DND-41 (cell line): ENCODE data around the gene CFD.

Experiments
- CTCF ChIP-seq: IDR thresholded peaks from 2 replicates; pipeline ENCODE4 v1.5.1; 2012; ENCODE audit warnings: borderline replicate concordance, low read length, moderate library complexity, mild to moderate bottlenecking; ENCODE audit not compliant: poor library complexity, severe bottlenecking; ENCODE audit errors: extremely low read depth
- EZH2 ChIP-seq: IDR thresholded peaks from 3 replicates; pipeline ENCODE4 v1.6.1; 2012; ENCODE audit warnings: borderline replicate concordance, low read depth, mild to moderate bottlenecking, moderate library complexity, low read length, inconsistent platforms; ENCODE audit not compliant: severe bottlenecking

DNA sequence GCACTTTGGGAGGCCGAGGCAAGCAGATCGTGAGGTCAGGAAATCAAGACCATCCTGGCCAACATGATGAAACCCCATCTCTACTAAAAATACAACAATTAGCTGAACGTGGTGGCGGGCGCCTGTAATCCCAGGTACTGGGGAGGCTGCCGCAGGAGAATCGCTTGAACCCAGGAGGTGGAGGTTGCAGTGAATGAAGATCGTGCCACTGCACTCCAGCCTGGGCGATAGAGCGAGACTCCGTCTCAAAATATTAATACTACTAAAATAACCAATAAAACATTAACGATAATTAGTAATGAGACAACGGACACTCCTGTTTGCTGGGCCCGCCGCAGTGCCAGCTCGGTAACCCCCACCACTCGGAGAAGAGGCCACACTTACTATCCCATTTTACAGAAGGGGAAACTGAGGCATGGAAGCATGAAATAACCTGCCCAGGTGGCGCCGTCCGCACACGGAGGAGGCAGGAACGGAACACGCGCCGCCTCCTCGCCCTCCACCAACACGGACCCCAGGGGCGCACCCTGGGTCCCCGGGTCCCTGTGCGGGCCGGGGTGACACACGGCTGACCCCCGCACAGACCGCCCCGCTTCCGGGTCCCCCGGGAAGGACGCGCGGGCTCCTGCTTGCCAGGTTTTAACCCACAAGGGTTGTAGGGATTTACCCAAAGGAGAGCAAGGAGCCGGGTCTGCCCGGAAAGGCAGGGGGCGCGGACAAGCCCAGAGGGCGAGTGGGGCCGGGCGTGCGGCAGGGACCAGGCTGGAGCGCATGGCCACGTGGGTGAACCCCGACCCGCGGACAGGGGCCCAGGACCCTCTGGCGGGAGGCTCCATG, 52.0 kb downstream of the CFD start:
- TF ChIP-seq CTCF (no peak), EZH2 (no peak)
